Measurements from ENCODE around the gene CAPN7.

CAPN7 gene

GRCh38 chr3:15174953-15175352 lies 31.1 kb upstream of the CAPN7 start:
- no peak for DNase-seq
- H2AFZ ChIP-seq (ENCODE audit: low read length) = no peak overlapping the region
- peaks cover 52% of the 10 kb centered on the region for H3K27me3 ChIP-seq (replicated peaks; ENCODE audit: insufficient read depth, low read length)
- H3K9me3 ChIP-seq (replicated peaks; ENCODE audit: insufficient read depth, low read length) = no peaks in the 10 kb centered on the region
- no peaks in the 10 kb centered on the region for H3K36me3 ChIP-seq (replicated peaks; ENCODE audit: insufficient read depth, low read length)
- TF ChIP-seq CTCF (IDR thresholded peaks at IDR 0.05; ENCODE audit: low read length) (no peak), EZH2 (optimal IDR thresholded peaks at IDR 0.05; ENCODE audit: low read depth, low read length) (no peak), EZH2phosphoT487 (IDR thresholded peaks at IDR 0.05; ENCODE audit: low read length) (no peak)
- H3K4me2 ChIP-seq (ENCODE audit: low read depth, low read length) = no peak overlapping the region
- H3K27ac ChIP-seq (ENCODE audit: low read length) = no peak overlapping the region
- H4K20me1 ChIP-seq (ENCODE audit: insufficient read depth, low read length) = no peaks in the 10 kb centered on the region
- peaks cover 11% of the 10 kb centered on the region; the same call in 1 of the 2 replicates for H3F3A ChIP-seq (ENCODE audit: insufficient read depth, low read length)
- no peak overlapping the region for H3K9ac ChIP-seq (ENCODE audit: low read length)
- no peaks in the 10 kb centered on the region for H3K9me2 ChIP-seq (replicated peaks; ENCODE audit: insufficient read depth, low read length)
- no peaks in the 10 kb centered on the region for H3K79me2 ChIP-seq (ENCODE audit: low read length)
- no peak overlapping the region for H3K4me3 ChIP-seq (ENCODE audit: low read length)
- H3K4me1 ChIP-seq (ENCODE audit: low read length) = peaks cover 13% of the 10 kb centered on the region

GRCh38 chr3:15175605-15176004 lies 30.4 kb upstream of the CAPN7 start:
- Histone ChIP-seq H3K9ac (ENCODE audit: low read length) (no peak overlapping the region), H2AFZ (ENCODE audit: low read length) (no peak overlapping the region), H3K4me3 (ENCODE audit: low read length) (no peak overlapping the region), H3K9me3 (replicated peaks; ENCODE audit: insufficient read depth, low read length) (no peaks in the 10 kb centered on the region), H3K4me1 (ENCODE audit: low read length) (peaks cover 13% of the 10 kb centered on the region), H3F3A (ENCODE audit: insufficient read depth, low read length) (peaks cover 17% of the 10 kb centered on the region), H3K27ac (ENCODE audit: low read length) (no peak overlapping the region), H3K36me3 (replicated peaks; ENCODE audit: insufficient read depth, low read length) (no peaks in the 10 kb centered on the region), H3K9me2 (replicated peaks; ENCODE audit: insufficient read depth, low read length) (no peaks in the 10 kb centered on the region), H3K79me2 (ENCODE audit: low read length) (no peaks in the 10 kb centered on the region), H4K20me1 (ENCODE audit: insufficient read depth, low read length) (no peaks in the 10 kb centered on the region), H3K4me2 (ENCODE audit: low read depth, low read length) (no peak overlapping the region), H3K27me3 (replicated peaks; ENCODE audit: insufficient read depth, low read length) (peaks cover 53% of the 10 kb centered on the region)
- no peak for TF ChIP-seq CTCF (IDR thresholded peaks at IDR 0.05; ENCODE audit: low read length)
- no peak for DNase-seq

- no peaks in the 10 kb centered on the region for H3K79me2 ChIP-seq (ENCODE audit: low read length)
- peak; percentile 60 for DNase-seq
- H3K4me2 ChIP-seq (ENCODE audit: low read depth, low read length) = peak overlapping the region; percentile 22
- TF ChIP-seq EZH2 (optimal IDR thresholded peaks at IDR 0.05; ENCODE audit: low read depth, low read length) (no peak), CTCF (IDR thresholded peaks at IDR 0.05; ENCODE audit: low read length) (no peak), EZH2phosphoT487 (IDR thresholded peaks at IDR 0.05; ENCODE audit: low read length) (no peak)
- no peak overlapping the region for H2AFZ ChIP-seq (ENCODE audit: low read length)
- H3K9me3 ChIP-seq (replicated peaks; ENCODE audit: insufficient read depth, low read length) = no peaks in the 10 kb centered on the region
- peaks cover 41% of the 10 kb centered on the region for H3K27me3 ChIP-seq (replicated peaks; ENCODE audit: insufficient read depth, low read length)
- peak overlapping the region; percentile 9; the same call in 1 of the 2 replicates for H3K4me3 ChIP-seq (ENCODE audit: low read length)
- H3K9me2 ChIP-seq (replicated peaks; ENCODE audit: insufficient read depth, low read length) = no peaks in the 10 kb centered on the region
- peaks cover 13% of the 10 kb centered on the region for H3F3A ChIP-seq (ENCODE audit: insufficient read depth, low read length)
- no peaks in the 10 kb centered on the region for H4K20me1 ChIP-seq (ENCODE audit: insufficient read depth, low read length)
- H3K4me1 ChIP-seq (ENCODE audit: low read length) = peaks cover 11% of the 10 kb centered on the region
- H3K36me3 ChIP-seq (replicated peaks; ENCODE audit: insufficient read depth, low read length) = no peaks in the 10 kb centered on the region
- no peak overlapping the region for H3K27ac ChIP-seq (ENCODE audit: low read length)
- H3K9ac ChIP-seq (ENCODE audit: low read length) = no peak overlapping the region
Measured at GRCh38 chr3:15180042-15180611, 25.9 kb upstream of the CAPN7 start.
